CD4-positive, alpha-beta T cell treated with Interleukin-1 beta for 1 hour (primary cell): Measurements from ENCODE around the gene SMCO3.
A peak's percentile ranks its signal among the peaks of the same experiment; 100 is the strongest.

Source experiments
- DNase-seq, 2 donors: peaks; one replicate each; pipeline ENCODE4 v3.0.0-alpha.2; 2020 to 2022

Gene SMCO3

GRCh38 chr12:14826491-14826890 is 12.5 kb upstream of the SMCO3 start:
- DNase-seq: no peak

GRCh38 chr12:14825256-14825655 is 11.3 kb upstream of the SMCO3 start:
- no peak for DNase-seq

DNA sequence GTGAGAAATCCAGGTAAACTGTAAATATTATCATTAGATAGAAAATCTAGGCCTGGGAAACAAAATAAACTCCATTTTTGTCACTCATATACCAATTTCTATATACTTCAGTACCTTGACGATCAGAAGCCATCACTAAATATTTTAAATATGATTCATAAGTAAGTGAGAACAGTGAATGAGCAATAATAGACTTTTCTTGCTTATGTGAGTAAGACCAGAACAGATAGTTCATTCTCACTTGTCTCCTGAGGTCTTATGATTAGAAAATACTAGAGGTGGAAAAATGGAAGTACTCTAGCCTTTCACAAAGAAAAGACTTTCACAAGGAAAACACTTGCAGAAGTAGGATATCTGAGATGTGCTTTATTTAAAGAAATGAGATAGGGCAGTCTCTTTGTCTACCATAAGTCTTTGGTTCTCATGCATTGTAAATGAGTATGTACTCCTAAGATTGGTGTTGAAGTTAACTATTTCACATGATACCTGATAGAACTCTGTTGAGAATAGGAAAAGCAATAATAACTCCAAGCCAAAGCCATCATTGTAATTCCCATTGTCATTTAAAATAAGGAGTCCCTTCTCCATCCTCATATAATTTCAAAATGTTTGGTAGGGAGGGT is 10.1 kb upstream of the SMCO3 start:
- no peak for DNase-seq

DNA sequence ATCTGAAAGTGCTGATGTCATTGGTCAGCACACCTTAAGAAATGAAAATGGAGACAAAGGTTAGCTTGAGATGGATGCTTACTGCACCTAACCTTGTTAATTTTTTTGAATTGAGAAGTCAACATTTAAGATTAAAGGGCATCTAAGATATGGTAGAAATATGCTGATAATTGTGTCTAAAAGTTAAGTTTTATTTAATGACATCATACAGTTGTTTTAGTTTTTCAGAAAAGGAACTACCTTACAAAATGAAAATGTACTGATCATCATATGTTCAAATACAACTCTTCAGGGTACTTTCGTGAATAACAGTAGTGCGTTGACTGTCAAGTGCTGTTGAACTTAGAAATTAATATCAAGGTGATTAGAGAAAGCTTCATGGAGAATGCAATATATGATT is 2.5 kb downstream of the SMCO3 start:
- DNase-seq: no peak

DNA sequence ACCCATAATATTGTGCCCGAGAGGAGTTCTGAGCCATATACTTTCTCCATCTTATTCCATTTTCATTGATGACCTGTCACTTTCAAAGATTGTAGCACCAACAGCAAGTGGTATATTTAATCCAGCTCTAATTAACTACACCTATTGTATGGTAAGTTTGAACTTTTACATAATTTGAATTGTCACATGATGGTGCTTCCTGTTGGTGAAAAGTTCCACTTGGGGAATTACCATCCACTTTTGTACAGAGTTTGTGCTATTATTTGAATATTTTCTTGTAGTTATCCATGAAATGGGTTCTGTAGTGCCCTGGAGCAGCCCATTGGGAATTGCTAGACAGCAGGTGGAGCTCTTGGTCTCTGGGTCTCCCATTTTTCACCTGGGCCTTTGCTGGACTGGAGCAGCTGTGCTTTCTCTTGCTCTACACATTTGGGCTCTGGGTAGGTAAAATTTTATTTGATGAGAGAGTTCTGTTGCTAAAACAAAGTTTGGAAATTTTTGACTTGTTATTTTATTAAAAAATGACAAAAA is 3.0 kb downstream of the SMCO3 start:
- DNase-seq: no peak

DNA sequence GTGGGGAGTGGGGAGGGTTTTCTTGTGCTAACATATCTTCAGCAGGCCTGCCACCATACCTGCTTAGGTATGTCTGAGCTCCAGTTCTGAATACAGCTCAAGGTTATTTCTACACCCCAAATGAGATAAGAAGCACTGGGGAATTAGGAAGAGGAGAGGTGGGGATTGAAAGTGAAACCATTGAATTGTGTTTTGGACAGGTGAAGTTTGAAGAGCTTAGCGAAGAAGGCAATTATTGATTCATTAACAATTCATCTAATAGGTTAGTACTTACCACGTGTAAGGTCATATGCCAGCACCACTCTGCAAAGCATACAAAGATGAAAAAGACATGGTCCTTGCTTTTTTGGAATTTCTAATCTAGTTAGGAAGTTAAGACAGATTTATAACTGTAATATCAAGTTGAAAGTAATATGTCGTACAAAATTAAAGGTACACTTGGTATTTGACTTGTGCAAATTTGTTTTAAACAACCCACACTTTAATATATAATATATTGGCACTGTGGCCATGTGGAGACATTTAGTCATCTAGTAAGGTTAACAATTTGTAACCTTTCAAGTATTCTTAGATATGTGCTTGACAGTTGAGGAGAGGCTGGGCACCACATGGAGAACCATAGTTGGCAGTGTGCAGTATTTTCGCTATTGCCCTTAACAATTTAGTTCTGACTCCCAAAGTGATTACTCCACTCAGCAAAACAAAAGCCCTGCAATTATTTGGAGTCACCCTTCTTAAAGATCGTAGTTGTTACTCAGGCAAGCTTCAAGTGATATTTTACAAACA is 3.6 kb downstream of the SMCO3 start:
- no peak for DNase-seq

GRCh38 chr12:14803830-14804160 is 10.2 kb downstream of the SMCO3 start:
- no peak for DNase-seq

- DNase-seq: peak; percentile 94 to 95
Observed at GRCh38 chr12:14803011-14803829, 10.8 kb downstream of the SMCO3 start, which contains the start of the genes C12orf60 and WBP11. TSS of gene C12orf60 (plus strand) at chr12:14803670. CDS start at chr12:14822936, 19,266 bp downstream. TSS of gene WBP11 (minus strand) at chr12:14803478. CDS start at chr12:14801383, 2,095 bp downstream.

GRCh38 chr12:14802721-14803010 is 11.3 kb downstream of the SMCO3 start:
- no peak for DNase-seq

- DNase-seq: no peak
Observed at GRCh38 chr12:14802247-14802646, 11.7 kb downstream of the SMCO3 start.

- DNase-seq: no peak
Observed at GRCh38 chr12:14795028-14795448, 18.9 kb downstream of the SMCO3 start.

- no peak for DNase-seq
Observed at GRCh38 chr12:14785568-14785967, 28.4 kb downstream of the SMCO3 start.

DNA sequence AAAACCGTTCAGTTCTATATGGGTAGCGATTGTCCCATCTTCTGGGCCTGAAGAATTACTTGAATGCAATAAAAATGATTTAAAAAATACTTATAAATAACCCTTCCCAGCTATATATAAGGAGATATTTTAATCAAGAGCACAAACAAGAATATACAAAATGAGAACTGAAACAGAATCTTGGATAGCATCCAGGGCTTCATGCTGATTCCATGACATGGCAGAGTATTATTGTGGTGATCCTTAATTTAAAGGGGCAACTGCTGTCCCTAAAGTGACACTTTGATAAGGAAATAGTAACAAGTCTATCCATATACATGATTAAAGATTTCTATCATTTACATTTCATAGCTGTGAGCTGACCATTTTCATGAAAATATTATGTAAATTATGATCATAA is 29.5 kb downstream of the SMCO3 start:
- no peak for DNase-seq

DNA sequence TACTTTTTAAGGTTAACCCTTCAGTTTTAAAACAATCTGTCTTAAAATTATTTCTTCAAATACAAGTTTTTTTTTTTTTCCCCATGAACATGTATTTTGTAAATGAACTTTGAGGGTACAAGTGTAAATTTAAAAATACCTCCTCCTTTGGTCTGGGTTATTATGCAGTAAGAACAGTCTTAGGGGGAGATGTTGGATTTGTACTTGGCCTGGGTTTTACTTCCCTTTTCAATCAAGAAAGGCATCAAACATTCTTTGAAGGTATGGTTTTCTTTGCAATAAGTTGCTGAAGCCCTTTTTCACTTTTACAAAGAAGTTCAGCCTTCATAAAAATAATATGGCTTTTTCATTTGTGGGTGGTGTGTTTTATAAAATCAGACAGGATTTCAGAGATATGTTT is 31.2 kb downstream of the SMCO3 start:
- no peak for DNase-seq

GRCh38 chr12:14781563-14781962 is 32.4 kb downstream of the SMCO3 start:
- no peak for DNase-seq

DNA sequence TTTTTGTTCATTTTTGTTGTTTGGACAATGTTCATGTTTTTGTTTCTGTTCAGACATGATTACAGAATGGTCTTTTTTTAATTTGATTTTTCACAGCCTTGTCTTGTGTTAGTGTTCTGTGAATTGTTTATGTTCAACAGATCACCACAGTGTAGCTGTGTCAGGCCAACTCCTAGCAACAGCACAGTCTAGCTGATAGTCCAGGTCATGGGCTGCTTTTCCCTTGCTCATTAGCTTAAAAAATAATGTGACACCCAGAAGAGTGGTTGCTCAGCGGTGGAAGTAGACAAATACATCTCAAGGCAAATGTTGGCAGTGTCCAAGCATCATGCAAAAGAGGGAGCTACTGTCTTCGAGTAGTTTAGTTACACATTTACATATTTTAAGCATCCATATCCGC is 33.1 kb downstream of the SMCO3 start:
- no peak for DNase-seq

GRCh38 chr12:14779834-14780233 is 34.1 kb downstream of the SMCO3 start:
- DNase-seq: no peak

GRCh38 chr12:14777271-14777670 is 36.7 kb downstream of the SMCO3 start:
- DNase-seq: no peak

DNA sequence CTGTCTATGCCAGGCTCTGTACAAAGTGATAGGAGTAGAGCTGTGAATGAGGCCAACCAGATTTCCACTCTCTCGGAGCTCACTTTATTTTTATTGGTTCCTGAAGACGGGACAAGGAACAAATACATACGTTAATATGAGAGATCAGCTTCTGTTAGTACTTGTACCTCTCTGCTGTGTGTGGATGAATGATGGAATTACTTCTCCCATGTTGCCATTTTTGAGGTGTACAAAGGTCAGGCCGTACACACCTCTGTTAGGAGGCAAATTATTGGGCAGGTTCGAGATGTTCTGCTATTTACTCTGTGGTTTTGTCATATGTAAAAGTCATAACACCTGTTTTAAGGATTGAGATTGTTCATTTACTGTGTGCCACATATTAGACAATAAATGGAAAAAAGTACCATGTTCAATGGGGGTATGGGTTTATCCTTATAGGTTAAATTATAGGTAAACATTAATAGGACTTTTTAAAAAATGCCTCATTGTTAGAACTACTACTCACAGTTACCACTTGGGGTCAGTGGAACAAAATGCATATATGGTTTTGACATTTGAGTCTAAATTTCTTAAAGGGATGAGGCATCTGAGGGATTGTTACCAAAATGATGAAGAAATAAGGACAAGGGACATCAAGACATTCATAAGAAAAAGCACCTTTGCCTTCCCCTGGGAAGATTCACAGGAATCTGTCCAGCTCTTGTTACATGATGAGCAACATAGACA is 37.6 kb downstream of the SMCO3 start:
- no peak for DNase-seq

- DNase-seq: no peak
Observed at GRCh38 chr12:14775636-14775980, 38.4 kb downstream of the SMCO3 start.

DNA sequence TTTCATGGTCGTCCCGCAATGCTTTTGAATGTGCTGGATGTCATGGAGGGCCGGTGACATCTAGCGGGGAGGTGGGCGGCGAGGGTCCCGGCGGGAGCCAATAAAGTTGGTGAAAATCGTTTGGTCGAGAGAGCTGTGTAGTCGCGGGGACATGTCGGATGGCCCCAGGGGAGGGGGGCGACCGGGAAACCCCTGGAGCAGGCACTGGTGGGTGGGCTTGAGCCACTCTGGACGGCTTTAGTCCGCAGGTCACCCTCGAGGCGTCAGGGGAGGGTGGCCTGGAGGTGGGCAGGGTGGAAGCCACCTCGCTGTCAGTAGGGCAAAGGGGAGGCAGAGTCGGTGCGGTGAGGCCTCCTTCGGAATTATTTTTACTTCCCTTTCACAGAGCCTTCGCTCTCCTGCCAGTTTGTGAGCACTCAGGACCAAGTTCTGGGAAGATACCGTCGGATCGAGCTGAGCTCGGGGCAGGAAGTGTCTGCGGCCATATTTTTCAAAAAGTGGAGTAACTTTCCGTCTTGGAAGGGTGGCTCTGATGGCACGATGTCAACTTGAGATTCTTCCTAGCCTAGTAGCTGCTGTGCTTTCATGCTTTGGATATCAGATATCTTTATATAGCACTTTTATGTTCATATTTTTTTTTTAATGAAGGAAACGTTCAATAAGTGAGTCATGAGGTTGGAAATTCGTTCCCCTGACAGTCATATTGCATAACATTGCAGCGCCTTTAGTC is 38.9 kb downstream of the SMCO3 start:
- DNase-seq: peak; percentile 13 to 29
